ACC112 (cell line): ENCODE results near the gene NEDD8.
"Not testable (repeated sequence)": the region's sequence is repeated elsewhere in the genome, so short reads cannot be mapped to it uniquely, and the experiment has no call there.

Source experiments
- H2AFZ ChIP-seq: fragments of 200-600 bp; sonication (generic); one replicate; pipeline ENCODE4 v1.6.0; 2017; ENCODE audit warnings: antibody characterized with exemption, low read length; ENCODE audit not compliant: unreplicated experiment
- H3K27ac ChIP-seq: fragments of 200-600 bp; sonication (generic); 2 replicates; pipeline ENCODE4 v1.5.1; 2014; ENCODE audit warnings: low read depth, mild to moderate bottlenecking, antibody characterized with exemption, low read length, moderate library complexity
- H3K27me3 ChIP-seq: fragments of 200-600 bp; sonication (generic); 2 replicates; pipeline ENCODE4 v1.6.1; 2014; ENCODE audit warnings: mild to moderate bottlenecking, antibody characterized with exemption, low read length, moderate library complexity, mixed read lengths; ENCODE audit not compliant: insufficient read depth
- H3K36me3 ChIP-seq: fragments of 200-600 bp; sonication (generic); 2 replicates; pipeline ENCODE4 v1.6.1; 2016; ENCODE audit warnings: mild to moderate bottlenecking, antibody characterized with exemption, low read length, moderate library complexity, mixed read lengths; ENCODE audit not compliant: insufficient read depth
- H3K4me1 ChIP-seq: fragments of 200-600 bp; sonication (generic); one replicate; pipeline ENCODE4 v1.6.1; 2016; ENCODE audit warnings: low read length, mixed read lengths; ENCODE audit not compliant: insufficient read depth, unreplicated experiment, control insufficient read depth
- H3K4me3 ChIP-seq: fragments of 200-600 bp; sonication (generic); 2 replicates; pipeline ENCODE4 v1.5.1; 2014; ENCODE audit warnings: mild to moderate bottlenecking, low read depth, low read length
- H3K79me2 ChIP-seq: fragments of 200-600 bp; sonication (generic); one replicate; pipeline ENCODE4 v1.6.0; 2016; ENCODE audit warnings: low read length; ENCODE audit not compliant: control insufficient read depth, unreplicated experiment, insufficient read depth

NEDD8 gene

GRCh38 chr14:24234095-24235005 lies 2.2 kb upstream of the NEDD8 start:
- Histone ChIP-seq H3K27ac (no peak overlapping the region), H3K4me1 (peaks cover 42% of the 10 kb centered on the region), H2AFZ (no peak overlapping the region), H3K4me3 (peak overlapping the region; percentile 95), H3K36me3 (peaks cover 31% of the 10 kb centered on the region; the same call in 1 of the 2 replicates), H3K79me2 (peaks cover 58% of the 10 kb centered on the region), H3K27me3 (no peaks in the 10 kb centered on the region)

- H3K27me3 ChIP-seq: no peaks in the 10 kb centered on the region
- peaks cover 27% of the 10 kb centered on the region; the same call in 1 of the 2 replicates for H3K36me3 ChIP-seq
- H3K4me3 ChIP-seq: peak overlapping the region; percentile 95
- peaks cover 33% of the 10 kb centered on the region for H3K4me1 ChIP-seq
- H3K27ac ChIP-seq: peak overlapping the region; percentile 92
- H2AFZ ChIP-seq: no peak overlapping the region
- H3K79me2 ChIP-seq: peaks cover 57% of the 10 kb centered on the region
Observed at GRCh38 chr14:24233538-24233866, 1.3 kb upstream of the NEDD8 start.

- H3K27me3 ChIP-seq: no peaks in the 10 kb centered on the region
- H3K79me2 ChIP-seq: peaks cover 63% of the 10 kb centered on the region
Observed at GRCh38 chr14:24232645-24233537, 724 bp upstream of the NEDD8 start, which contains the start of gene GMPR2. Gene GMPR2, plus strand, starts transcription at chr14:24232929. Its CDS starts 325 bp downstream, at chr14:24233254.

DNA sequence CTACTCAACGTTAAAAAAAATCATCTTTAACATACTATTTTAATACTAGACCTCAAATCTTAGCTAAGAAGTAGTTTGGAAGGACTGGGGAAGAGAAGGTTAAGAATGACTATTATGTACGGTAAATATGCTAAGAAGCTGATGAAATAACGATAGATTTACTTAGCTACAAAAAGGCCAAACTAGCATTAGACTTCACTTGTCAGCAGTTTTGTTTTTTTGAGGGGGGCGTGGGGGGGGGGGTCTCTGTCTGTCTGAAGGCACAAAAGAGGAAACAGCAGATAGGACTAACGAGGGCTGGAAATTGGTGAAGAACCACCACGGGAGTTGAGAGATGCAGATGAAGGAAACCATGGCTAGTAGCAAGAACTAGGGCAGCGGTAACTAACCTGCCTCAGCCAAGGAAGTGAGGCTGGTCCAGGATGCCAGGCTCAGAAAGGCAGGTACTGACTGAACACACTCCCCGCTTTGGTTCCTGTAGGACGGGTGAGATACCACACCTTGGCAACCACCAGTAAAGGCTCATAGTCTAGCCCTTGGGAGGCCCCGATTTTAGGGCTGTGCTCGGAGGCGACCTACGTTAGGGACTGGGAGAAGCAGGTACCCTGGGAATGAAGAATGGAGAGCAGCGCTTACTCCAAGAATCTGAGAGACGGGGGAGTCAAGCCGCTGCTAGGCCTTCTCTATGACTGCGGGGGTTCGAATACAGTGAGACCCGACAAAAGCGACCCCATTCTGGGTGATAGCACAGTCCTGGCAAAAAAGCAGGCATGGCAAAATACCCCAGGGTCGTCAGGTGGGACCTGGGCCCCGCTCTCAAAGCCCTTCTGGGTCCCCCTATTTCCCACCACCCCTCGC lies 675 bp downstream of the NEDD8 start:
- H3K27me3 ChIP-seq: no peaks in the 10 kb centered on the region
- peaks cover 18% of the 10 kb centered on the region; the same call in 1 of the 2 replicates for H3K36me3 ChIP-seq
- peak overlapping the region; percentile 64 for H2AFZ ChIP-seq
- H3K4me3 ChIP-seq: peak overlapping the region; percentile 95
- peak overlapping the region; percentile 92 for H3K27ac ChIP-seq
- H3K79me2 ChIP-seq: peaks cover 77% of the 10 kb centered on the region
- peaks cover 37% of the 10 kb centered on the region for H3K4me1 ChIP-seq

More at GRCh38 chr14:24232645-24233537, 724 bp upstream of the NEDD8 start, which contains the start of gene GMPR2:
- Histone ChIP-seq H3K36me3 (peaks cover 23% of the 10 kb centered on the region; the same call in 1 of the 2 replicates), H3K4me3 (peak within 1 kb of the TSS; percentile 95), H3K27ac (peak within 1 kb of the TSS; percentile 92), H2AFZ (peak within 1 kb of the TSS; percentile 98), H3K4me1 (peaks cover 27% of the 10 kb centered on the region)

DNA sequence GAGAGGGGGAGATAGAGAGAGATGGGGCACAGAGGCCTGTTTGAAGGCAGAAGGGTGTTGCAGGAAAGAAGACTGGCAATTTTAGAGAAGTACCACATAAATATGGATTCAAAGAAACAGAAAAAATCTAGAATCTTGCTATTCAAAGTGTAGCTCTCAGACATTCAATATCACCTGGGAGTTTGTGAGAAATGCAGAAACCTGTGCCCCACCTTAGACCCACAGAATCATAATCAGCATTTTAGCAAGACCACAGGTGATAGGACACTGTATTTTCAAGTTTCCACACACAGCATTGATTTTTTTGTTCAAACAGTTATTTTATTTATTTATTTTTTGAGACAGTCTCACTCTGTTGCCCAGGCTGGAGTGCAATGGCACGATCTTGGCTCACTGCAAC lies 3.3 kb downstream of the NEDD8 start:
- H2AFZ ChIP-seq: no peak overlapping the region
- H3K79me2 ChIP-seq: peaks cover 83% of the 10 kb centered on the region
- peaks cover 40% of the 10 kb centered on the region for H3K4me1 ChIP-seq
- H3K27me3 ChIP-seq: no peaks in the 10 kb centered on the region
- no peak overlapping the region for H3K4me3 ChIP-seq
- no peak overlapping the region for H3K27ac ChIP-seq
- peaks cover 8% of the 10 kb centered on the region; the same call in 1 of the 2 replicates for H3K36me3 ChIP-seq

DNA sequence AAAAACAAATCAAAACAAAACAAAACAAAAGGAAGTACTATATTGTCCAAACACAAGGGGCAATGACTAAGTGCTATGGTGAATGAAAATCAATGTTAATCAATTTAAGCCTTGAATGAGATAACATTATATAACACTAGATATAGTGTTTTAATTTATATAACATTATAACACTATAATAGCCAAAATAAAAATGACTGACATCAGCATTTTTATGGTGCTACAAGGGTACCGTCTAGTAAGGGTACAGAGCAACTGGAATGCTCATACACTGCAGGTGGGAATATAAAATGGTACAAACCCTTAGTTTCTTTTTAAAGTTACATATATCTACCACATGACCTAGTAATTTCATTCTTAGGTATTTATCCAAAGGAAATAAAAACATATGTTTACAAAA lies 5.7 kb downstream of the NEDD8 start:
- no peaks in the 10 kb centered on the region for H3K27me3 ChIP-seq
- no peak overlapping the region for H2AFZ ChIP-seq
- no peak overlapping the region for H3K4me3 ChIP-seq
- peaks cover 8% of the 10 kb centered on the region; the same call in 1 of the 2 replicates for H3K36me3 ChIP-seq
- H3K27ac ChIP-seq: 0 out of 2 replicates have a peak overlapping the region, but pooled peaks have one; percentile 16
- peaks cover 75% of the 10 kb centered on the region for H3K79me2 ChIP-seq
- peaks cover 34% of the 10 kb centered on the region for H3K4me1 ChIP-seq

GRCh38 chr14:24224618-24225071 lies 7.5 kb downstream of the NEDD8 start:
- Histone ChIP-seq H3K79me2 (peaks cover 76% of the 10 kb centered on the region), H3K36me3 (peaks cover 8% of the 10 kb centered on the region; the same call in 1 of the 2 replicates), H3K4me1 (peaks cover 27% of the 10 kb centered on the region), H3K27me3 (no peaks in the 10 kb centered on the region), H3K4me3 (peak overlapping the region; percentile 15; the same call in 1 of the 2 replicates), H2AFZ (peak overlapping the region; percentile 0), H3K27ac (peak overlapping the region; percentile 80)

GRCh38 chr14:24222987-24223386 lies 9.2 kb downstream of the NEDD8 start:
- H3K27ac ChIP-seq, H2AFZ ChIP-seq, H3K4me3 ChIP-seq, H3K27me3 ChIP-seq, H3K36me3 ChIP-seq: not testable (repeated sequence)
- H3K79me2 ChIP-seq: peaks cover 65% of the 10 kb centered on the region
- H3K4me1 ChIP-seq: peaks cover 27% of the 10 kb centered on the region

DNA sequence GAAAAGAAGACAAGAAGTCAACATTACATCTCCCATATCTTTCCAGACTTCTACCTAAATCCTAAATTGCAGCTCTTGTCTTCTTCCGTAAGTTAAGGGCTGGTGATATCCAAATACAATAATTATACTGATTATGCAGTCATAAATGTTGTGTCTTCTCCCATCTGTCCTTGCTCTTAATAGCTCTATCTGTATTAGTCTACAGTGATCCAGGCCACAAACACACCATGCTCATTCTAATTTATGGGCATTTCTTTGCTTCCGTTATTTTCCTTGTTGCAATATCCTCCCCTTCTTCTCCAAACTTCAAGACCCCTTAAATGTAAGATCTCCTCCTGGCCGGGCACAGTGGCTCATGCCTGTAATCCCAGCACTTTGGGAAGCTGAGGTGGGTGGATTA lies 12.6 kb downstream of the NEDD8 start:
- Histone ChIP-seq H3K27ac (no peak overlapping the region), H3K79me2 (peaks cover 32% of the 10 kb centered on the region), H3K4me1 (peaks cover 7% of the 10 kb centered on the region), H3K4me3 (no peak overlapping the region), H2AFZ (no peak overlapping the region), H3K27me3 (no peaks in the 10 kb centered on the region), H3K36me3 (no peaks in the 10 kb centered on the region)
